Mesendoderm (in vitro differentiated cells): ENCODE measurements around the gene UNC13A.
A peak's percentile ranks its signal among the peaks of the same experiment; 100 is the strongest.

Experiments
- DNase-seq: peaks from one replicate; pipeline ENCODE4 v3.0.0; 2013
- H2AK5ac ChIP-seq: 2 replicates; pipeline ENCODE4 v1.6.1; 2013; ENCODE audit warnings: low read length, inconsistent platforms
- H2BK120ac ChIP-seq: 2 replicates; pipeline ENCODE4 v1.6.1; 2013; ENCODE audit warnings: low read depth, mild to moderate bottlenecking, low read length, moderate library complexity, mixed read lengths
- H2BK15ac ChIP-seq: replicated peaks from 2 replicates; pipeline ENCODE4 v1.6.1; 2013; ENCODE audit warnings: low read depth, mild to moderate bottlenecking, moderate library complexity
- H2BK5ac ChIP-seq: 2 replicates; pipeline ENCODE4 v1.6.1; 2013; ENCODE audit warnings: low read length, inconsistent platforms
- H3K18ac ChIP-seq: 2 replicates; pipeline ENCODE4 v1.6.1; 2013; ENCODE audit warnings: mild to moderate bottlenecking, low read length, mixed read lengths
- H3K23ac ChIP-seq: one replicate; pipeline ENCODE4 v1.6.1; 2013; ENCODE audit warnings: low read length
- H3K27ac ChIP-seq: 2 replicates; pipeline ENCODE4 v1.5.1; 2013; ENCODE audit warnings: low read depth, mild to moderate bottlenecking, inconsistent platforms, low read length, moderate library complexity
- H3K27me3 ChIP-seq: 2 replicates; pipeline ENCODE4 v1.6.1; 2013; ENCODE audit warnings: low read length, control low read depth, mild to moderate bottlenecking, inconsistent platforms; ENCODE audit not compliant: insufficient read depth, poor library complexity
- H3K36me3 ChIP-seq: 2 replicates; pipeline ENCODE4 v1.6.1; 2013; ENCODE audit warnings: low read length, inconsistent platforms; ENCODE audit not compliant: control insufficient read depth, insufficient read depth
- H3K4ac ChIP-seq: one replicate; pipeline ENCODE4 v1.6.1; 2013; ENCODE audit warnings: low read depth, mild to moderate bottlenecking, low read length, moderate library complexity
- H3K4me1 ChIP-seq: 2 replicates; pipeline ENCODE4 v1.6.1; 2013; ENCODE audit warnings: low read depth, low read length, inconsistent platforms; ENCODE audit not compliant: control insufficient read depth
- H3K4me2 ChIP-seq: 2 replicates; pipeline ENCODE4 v1.6.1; 2013; ENCODE audit warnings: low read length
- H3K4me3 ChIP-seq: 2 replicates; pipeline ENCODE4 v1.5.1; 2013; ENCODE audit warnings: mild to moderate bottlenecking, low read length
- H3K56ac ChIP-seq: one replicate; pipeline ENCODE4 v1.6.1; 2013; ENCODE audit warnings: low read length
- H3K79me1 ChIP-seq: 2 replicates; pipeline ENCODE4 v1.6.1; 2013; ENCODE audit warnings: low read length, inconsistent platforms
- H3K79me2 ChIP-seq: 2 replicates; pipeline ENCODE4 v1.6.1; 2013; ENCODE audit warnings: mild to moderate bottlenecking, low read length; ENCODE audit not compliant: control insufficient read depth, insufficient read depth
- H3K9ac ChIP-seq: 2 replicates; pipeline ENCODE4 v1.6.1; 2013; ENCODE audit warnings: low read length, inconsistent platforms
- H4K5ac ChIP-seq: one replicate; pipeline ENCODE4 v1.6.1; 2013; ENCODE audit warnings: low read length
- H4K8ac ChIP-seq: one replicate; pipeline ENCODE4 v1.6.1; 2013; ENCODE audit warnings: low read depth, mild to moderate bottlenecking, control low read depth, low read length, moderate library complexity
- WGBS: extraction: QIAGEN DNeasy Blood & Tissue Kit; methylation state at CpG from one replicate; pipeline ENCODE4 v1.1.7; 2013; ENCODE audit warnings: low lambda C conversion rate, missing lambda C conversion rate; ENCODE audit not compliant: insufficient coverage; ENCODE audit errors: extremely low coverage; 5-methylcytosine and 5-hydroxymethylcytosine counted together

The UNC13A gene

GRCh38 chr19:17722655-17723240 is 34.6 kb upstream of the UNC13A start:
- no peak overlapping the region for H2BK15ac ChIP-seq
- no peak overlapping the region for H3K4me3 ChIP-seq
- no peak overlapping the region for H2BK120ac ChIP-seq
- no peak for DNase-seq
- H3K23ac ChIP-seq, result no peak overlapping the region
- no peak overlapping the region for H4K5ac ChIP-seq
- WGBS, result 88% methylated on average over 1 of the region's 12 CpGs
- no peak overlapping the region for H3K4me2 ChIP-seq
- no peak overlapping the region for H2BK5ac ChIP-seq
- H4K8ac ChIP-seq, result no peak overlapping the region
- no peak overlapping the region for H3K56ac ChIP-seq
- H3K79me1 ChIP-seq, result peaks cover 19% of the 10 kb centered on the region
- H3K18ac ChIP-seq, result no peak overlapping the region
- no peak overlapping the region for H3K4ac ChIP-seq
- no peak overlapping the region for H2AK5ac ChIP-seq
- H3K27me3 ChIP-seq, result no peaks in the 10 kb centered on the region
- H3K79me2 ChIP-seq, result peaks cover 24% of the 10 kb centered on the region
- no peak overlapping the region for H3K27ac ChIP-seq
- peaks cover 7% of the 10 kb centered on the region for H3K36me3 ChIP-seq
- no peak overlapping the region for H3K9ac ChIP-seq
- H3K4me1 ChIP-seq, result peaks cover 4% of the 10 kb centered on the region

DNA sequence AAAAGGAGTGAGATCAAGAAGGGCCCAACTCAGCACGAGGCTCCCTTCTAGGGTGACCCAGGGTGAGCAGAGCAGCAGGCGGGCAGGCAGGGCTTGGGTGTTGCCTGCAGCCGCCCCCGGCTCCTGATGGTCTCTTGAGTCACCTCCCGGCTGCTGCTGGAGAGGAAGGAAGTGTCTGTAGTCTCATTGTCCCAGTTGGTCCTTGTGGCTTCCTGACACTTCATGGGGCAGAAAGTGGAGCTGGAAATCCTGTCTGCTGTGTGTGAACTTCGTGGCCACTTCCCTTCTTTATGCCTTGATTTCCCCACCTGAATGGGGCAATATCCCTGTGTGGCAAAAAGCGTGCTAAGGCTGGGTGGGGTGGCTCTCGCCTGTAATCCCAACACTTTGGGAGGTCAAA is 33.7 kb upstream of the UNC13A start:
- no peak overlapping the region for H2BK5ac ChIP-seq
- H3K36me3 ChIP-seq, result peaks cover 7% of the 10 kb centered on the region
- peaks cover 19% of the 10 kb centered on the region for H3K79me1 ChIP-seq
- no peak overlapping the region for H3K56ac ChIP-seq
- no peak overlapping the region for H3K9ac ChIP-seq
- H4K8ac ChIP-seq, result no peak overlapping the region
- DNase-seq, result no peak
- H3K27me3 ChIP-seq, result no peaks in the 10 kb centered on the region
- no peak overlapping the region for H2BK15ac ChIP-seq
- H2BK120ac ChIP-seq, result no peak overlapping the region
- H3K4me3 ChIP-seq, result no peak overlapping the region
- no peak overlapping the region for H3K18ac ChIP-seq
- no peak overlapping the region for H3K27ac ChIP-seq
- H4K5ac ChIP-seq, result no peak overlapping the region
- H2AK5ac ChIP-seq, result no peak overlapping the region
- H3K79me2 ChIP-seq, result peaks cover 24% of the 10 kb centered on the region
- H3K4me2 ChIP-seq, result no peak overlapping the region
- peaks cover 4% of the 10 kb centered on the region for H3K4me1 ChIP-seq
- WGBS, result no CpG with 5 or more reads among the region's 8 CpGs
- no peak overlapping the region for H3K4ac ChIP-seq
- H3K23ac ChIP-seq, result no peak overlapping the region

DNA sequence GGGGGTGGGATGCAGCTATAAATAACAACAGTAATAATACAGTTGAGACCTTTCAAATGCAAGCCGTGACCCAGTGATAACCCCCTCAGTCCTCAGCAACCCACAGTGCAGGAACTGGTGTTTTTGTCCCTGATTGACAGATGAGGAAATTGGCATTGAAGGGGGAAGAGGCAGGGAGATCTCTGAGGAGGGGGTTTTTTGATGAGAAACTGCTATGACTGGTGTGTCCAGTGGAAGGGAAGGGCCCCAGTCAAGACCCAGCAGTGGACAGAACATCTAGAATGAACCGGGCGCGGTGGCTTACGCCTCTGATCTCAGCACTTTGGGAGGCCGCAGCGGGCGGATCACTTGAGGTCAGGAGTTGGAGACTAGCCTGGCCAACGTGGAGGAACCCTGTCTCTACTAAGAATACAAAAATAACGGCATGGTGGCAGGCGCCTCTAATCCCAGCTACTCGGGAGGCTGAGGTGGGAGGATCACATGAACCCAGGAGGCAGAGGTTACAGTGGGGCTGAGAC is 33.0 kb upstream of the UNC13A start:
- no peak overlapping the region for H3K4ac ChIP-seq
- no peaks in the 10 kb centered on the region for H3K27me3 ChIP-seq
- H3K79me2 ChIP-seq, result peaks cover 24% of the 10 kb centered on the region
- peaks cover 4% of the 10 kb centered on the region for H3K4me1 ChIP-seq
- no peak overlapping the region for H2BK15ac ChIP-seq
- no peak overlapping the region for H3K4me2 ChIP-seq
- H3K36me3 ChIP-seq, result peaks cover 7% of the 10 kb centered on the region
- H2AK5ac ChIP-seq, result no peak overlapping the region
- no peak overlapping the region for H3K23ac ChIP-seq
- H4K8ac ChIP-seq, result no peak overlapping the region
- H3K79me1 ChIP-seq, result peaks cover 19% of the 10 kb centered on the region
- no peak overlapping the region for H4K5ac ChIP-seq
- no peak overlapping the region for H2BK120ac ChIP-seq
- DNase-seq, result no peak
- H3K18ac ChIP-seq, result no peak overlapping the region
- no CpG with 5 or more reads among the region's 12 CpGs for WGBS
- H3K9ac ChIP-seq, result no peak overlapping the region
- H2BK5ac ChIP-seq, result no peak overlapping the region
- no peak overlapping the region for H3K4me3 ChIP-seq
- H3K56ac ChIP-seq, result no peak overlapping the region
- no peak overlapping the region for H3K27ac ChIP-seq

GRCh38 chr19:17720440-17720839 is 32.3 kb upstream of the UNC13A start:
- Histone ChIP-seq H4K8ac (no peak overlapping the region), H2AK5ac (no peak overlapping the region), H3K4me2 (peak overlapping the region; percentile 53), H3K79me1 (peaks cover 19% of the 10 kb centered on the region), H3K27me3 (no peaks in the 10 kb centered on the region), H3K9ac (peak overlapping the region; percentile 57), H3K79me2 (peaks cover 24% of the 10 kb centered on the region), H3K18ac (no peak overlapping the region), H3K4ac (no peak overlapping the region), H2BK120ac (no peak overlapping the region), H3K56ac (peak overlapping the region; percentile 78), H2BK5ac (no peak overlapping the region), H3K4me1 (peaks cover 4% of the 10 kb centered on the region), H3K27ac (no peak overlapping the region), H2BK15ac (no peak overlapping the region), H3K23ac (no peak overlapping the region), H3K36me3 (peaks cover 7% of the 10 kb centered on the region), H3K4me3 (peak overlapping the region; percentile 32), H4K5ac (no peak overlapping the region)
- no CpG with 5 or more reads among the region's 7 CpGs for WGBS
- DNase-seq, result no peak

- peaks cover 19% of the 10 kb centered on the region for H3K79me1 ChIP-seq
- no peak overlapping the region for H4K5ac ChIP-seq
- H3K56ac ChIP-seq, result peak overlapping the region; percentile 78
- H3K4me2 ChIP-seq, result peak overlapping the region; percentile 53
- no peak overlapping the region for H3K23ac ChIP-seq
- peak overlapping the region; percentile 97 for H3K18ac ChIP-seq
- H3K4me1 ChIP-seq, result peaks cover 4% of the 10 kb centered on the region
- H3K4ac ChIP-seq, result peak overlapping the region; percentile 72
- no peak overlapping the region for H2BK15ac ChIP-seq
- peak overlapping the region; percentile 32 for H3K4me3 ChIP-seq
- H2AK5ac ChIP-seq, result no peak overlapping the region
- H3K9ac ChIP-seq, result peak overlapping the region; percentile 57
- peaks cover 3% of the 10 kb centered on the region for H3K36me3 ChIP-seq
- WGBS, result no CpG with 5 or more reads among the region's 38 CpGs
- no peak overlapping the region for H2BK120ac ChIP-seq
- no peaks in the 10 kb centered on the region for H3K27me3 ChIP-seq
- DNase-seq, result no peak
- H2BK5ac ChIP-seq, result no peak overlapping the region
- peaks cover 24% of the 10 kb centered on the region for H3K79me2 ChIP-seq
- peak overlapping the region; percentile 16 for H3K27ac ChIP-seq
- peak overlapping the region; percentile 94 for H4K8ac ChIP-seq
Measured at GRCh38 chr19:17719730-17720400, 31.7 kb upstream of the UNC13A start.
